ENCODE measurements around the gene LTC4S.
"Not testable (repeated sequence)": the region's sequence is repeated elsewhere in the genome, so short reads cannot be mapped to it uniquely, and the experiment has no call there.

DNA sequence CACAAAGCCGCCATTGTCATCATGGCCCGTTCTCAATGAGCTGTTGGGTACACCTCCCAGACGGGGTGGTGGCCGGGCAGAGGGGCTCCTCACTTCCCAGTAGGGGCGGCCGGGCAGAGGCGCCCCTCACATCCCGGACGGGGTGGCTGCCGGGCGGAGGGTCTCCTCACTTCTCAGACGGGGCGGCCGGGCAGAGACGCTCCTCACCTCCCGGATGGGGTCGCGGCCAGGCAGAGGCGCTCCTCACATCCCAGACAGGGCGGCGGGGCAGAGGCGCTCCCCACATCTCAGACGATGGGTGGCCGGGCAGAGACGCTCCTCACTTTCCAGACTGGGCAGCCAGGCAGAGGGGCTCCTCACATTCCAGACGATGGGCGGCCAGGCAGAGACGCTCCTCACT is 41.1 kb downstream of the LTC4S start:
- TF ChIP-seq, protein P1, sequence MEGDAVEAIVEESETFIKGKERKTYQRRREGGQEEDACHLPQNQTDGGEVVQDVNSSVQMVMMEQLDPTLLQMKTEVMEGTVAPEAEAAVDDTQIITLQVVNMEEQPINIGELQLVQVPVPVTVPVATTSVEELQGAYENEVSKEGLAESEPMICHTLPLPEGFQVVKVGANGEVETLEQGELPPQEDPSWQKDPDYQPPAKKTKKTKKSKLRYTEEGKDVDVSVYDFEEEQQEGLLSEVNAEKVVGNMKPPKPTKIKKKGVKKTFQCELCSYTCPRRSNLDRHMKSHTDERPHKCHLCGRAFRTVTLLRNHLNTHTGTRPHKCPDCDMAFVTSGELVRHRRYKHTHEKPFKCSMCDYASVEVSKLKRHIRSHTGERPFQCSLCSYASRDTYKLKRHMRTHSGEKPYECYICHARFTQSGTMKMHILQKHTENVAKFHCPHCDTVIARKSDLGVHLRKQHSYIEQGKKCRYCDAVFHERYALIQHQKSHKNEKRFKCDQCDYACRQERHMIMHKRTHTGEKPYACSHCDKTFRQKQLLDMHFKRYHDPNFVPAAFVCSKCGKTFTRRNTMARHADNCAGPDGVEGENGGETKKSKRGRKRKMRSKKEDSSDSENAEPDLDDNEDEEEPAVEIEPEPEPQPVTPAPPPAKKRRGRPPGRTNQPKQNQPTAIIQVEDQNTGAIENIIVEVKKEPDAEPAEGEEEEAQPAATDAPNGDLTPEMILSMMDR (IDR thresholded peaks at IDR 0.05; ENCODE audit: low read length), result not testable (repeated sequence)
- TF ChIP-seq EZH2 (IDR thresholded peaks at IDR 0.05; ENCODE audit: borderline replicate concordance, low read length), result not testable (repeated sequence)

Data from OCI-LY1 (cell line).